SK-MEL-5 (cell line): ENCODE results near the gene STX4. TPM values are rescaled to one million over a fixed set of nuclear protein-coding genes. Genes with fewer than 3 reads are reported as not detected.
"Not testable (repeated sequence)": the region's sequence is repeated elsewhere in the genome, so short reads cannot be mapped to it uniquely, and the experiment has no call there.

Source experiments
- DNase-seq: peaks from one replicate; pipeline ENCODE4 v3.0.0-alpha.2; 2016; ENCODE audit warnings: low read depth, low spot score
- in situ Hi-C: cut with HindIII; loops from 2 replicates; pipeline ENCODE4 v1.10.0; 2016; ENCODE audit warnings: low sequenced_read_pairs, high pct_unique_total_duplicates, low pct_unique_long_range_greater_than_20kb
- total RNA-seq: library from RNA; depleted of rRNA; stranded (reverse); fragments of >200 nt; shearing (Covaris generic); gene quantifications from 2 replicates; pipeline ENCODE4 v1.2.3, GENCODE V29; 2014

Gene STX4
- total RNA-seq, 1 experiment from 2014 or later, result 9.6 TPM

GRCh38 chr16:31009894-31010584, 23.3 kb upstream of the STX4 start:
- in situ Hi-C loops, result no loop called here
- no peak for DNase-seq

- in situ Hi-C loops, result no loop called here
- no peak for DNase-seq
Observed at GRCh38 chr16:31010585-31011325, 22.6 kb upstream of the STX4 start, which contains the start of gene STX1B. STX1B (minus strand) TSS chr16:31010638; CDS start chr16:31010396, 242 bp downstream.

- DNase-seq, in situ Hi-C loops: not testable (repeated sequence)
Observed at GRCh38 chr16:31011815-31012214, 21.5 kb upstream of the STX4 start.

- DNase-seq, in situ Hi-C loops: not testable (repeated sequence)
Observed at GRCh38 chr16:31013292-31013691, 20.1 kb upstream of the STX4 start.

GRCh38 chr16:31016018-31016417, 17.3 kb upstream of the STX4 start:
- in situ Hi-C loops, result no loop called here
- peak; percentile 32 for DNase-seq

- DNase-seq, in situ Hi-C loops: not testable (repeated sequence)
Observed at GRCh38 chr16:31017756-31018155, 15.6 kb upstream of the STX4 start.

GRCh38 chr16:31020536-31020935, 12.8 kb upstream of the STX4 start:
- DNase-seq, result no peak
- in situ Hi-C loops, result no loop called here

- in situ Hi-C loops, result no loop called here
- DNase-seq, result no peak
Observed at GRCh38 chr16:31022544-31023251, 10.7 kb upstream of the STX4 start.

- DNase-seq, result no peak
- in situ Hi-C loops, result no loop called here
Observed at GRCh38 chr16:31023252-31023602, 10.1 kb upstream of the STX4 start.

GRCh38 chr16:31023627-31024226, 9.6 kb upstream of the STX4 start:
- in situ Hi-C loops, result no loop called here

GRCh38 chr16:31025339-31025738, 8.0 kb upstream of the STX4 start:
- no peak for DNase-seq
- in situ Hi-C loops, result no loop called here

More at GRCh38 chr16:31023627-31024226, 9.6 kb upstream of the STX4 start:
- no peak for DNase-seq

GRCh38 chr16:31029272-31029671, 4.1 kb upstream of the STX4 start:
- no peak for DNase-seq
- in situ Hi-C loops, result no loop called here

GRCh38 chr16:31031276-31031675, 2.1 kb upstream of the STX4 start:
- in situ Hi-C loops, result no loop called here

GRCh38 chr16:31033709-31034492, 543 bp downstream of the STX4 start:
- in situ Hi-C loops, result no loop called here

More at GRCh38 chr16:31031276-31031675, 2.1 kb upstream of the STX4 start:
- no peak for DNase-seq

GRCh38 chr16:31036691-31037090, 3.3 kb downstream of the STX4 start:
- in situ Hi-C loops, result no loop called here
- no peak for DNase-seq

More at GRCh38 chr16:31033709-31034492, 543 bp downstream of the STX4 start:
- DNase-seq, result peak; percentile 86

GRCh38 chr16:31038993-31039392, 5.6 kb downstream of the STX4 start:
- DNase-seq, result no peak
- in situ Hi-C loops, result no loop called here

GRCh38 chr16:31042866-31043265, 9.5 kb downstream of the STX4 start:
- in situ Hi-C loops, result no loop called here
- DNase-seq, result no peak
